ENCODE results near the gene KIRREL3.
A peak's percentile ranks its signal among the peaks of the same experiment; 100 is the strongest.

Gene KIRREL3

GRCh38 chr11:126997641-126998040, 2.9 kb downstream of the KIRREL3 start:
- no peak for DNase-seq (ENCODE audit: low spot score)

- DNase-seq (ENCODE audit: low spot score), result no peak
Measured at GRCh38 chr11:126997196-126997595, 3.4 kb downstream of the KIRREL3 start.

- no peak for DNase-seq (ENCODE audit: low spot score)
Measured at GRCh38 chr11:126996036-126996804, 4.3 kb downstream of the KIRREL3 start.

- no peak for DNase-seq (ENCODE audit: low spot score)
Measured at GRCh38 chr11:126993599-126993998, 7.0 kb downstream of the KIRREL3 start.

- no peak for DNase-seq (ENCODE audit: low spot score)
Measured at GRCh38 chr11:126992804-126993111, 7.8 kb downstream of the KIRREL3 start.

- no peak for DNase-seq (ENCODE audit: low spot score)
Measured at GRCh38 chr11:126992065-126992803, 8.3 kb downstream of the KIRREL3 start.

GRCh38 chr11:126991596-126991995, 9.0 kb downstream of the KIRREL3 start:
- DNase-seq (ENCODE audit: low spot score), result no peak

GRCh38 chr11:126990716-126991480, 9.7 kb downstream of the KIRREL3 start:
- DNase-seq (ENCODE audit: low spot score), result no peak

- DNase-seq (ENCODE audit: low spot score), result peak; percentile 64
Measured at GRCh38 chr11:126989942-126990715, 10.4 kb downstream of the KIRREL3 start.

- DNase-seq (ENCODE audit: low spot score), result no peak
Measured at GRCh38 chr11:126988655-126989054, 11.9 kb downstream of the KIRREL3 start.

- no peak for DNase-seq (ENCODE audit: low spot score)
Measured at GRCh38 chr11:126981635-126982034, 18.9 kb downstream of the KIRREL3 start.

- DNase-seq (ENCODE audit: low spot score), result no peak
Measured at GRCh38 chr11:126978911-126979310, 21.7 kb downstream of the KIRREL3 start.

- no peak for DNase-seq (ENCODE audit: low spot score)
Measured at GRCh38 chr11:126978165-126978564, 22.4 kb downstream of the KIRREL3 start.

- DNase-seq (ENCODE audit: low spot score), result no peak
Measured at GRCh38 chr11:126973051-126973450, 27.5 kb downstream of the KIRREL3 start.

GRCh38 chr11:126971305-126971704, 29.3 kb downstream of the KIRREL3 start:
- DNase-seq (ENCODE audit: low spot score), result no peak

GRCh38 chr11:126969865-126970479, 30.6 kb downstream of the KIRREL3 start:
- no peak for DNase-seq (ENCODE audit: low spot score)

GRCh38 chr11:126968915-126969314, 31.7 kb downstream of the KIRREL3 start:
- DNase-seq (ENCODE audit: low spot score), result no peak

- DNase-seq (ENCODE audit: low spot score), result no peak
Measured at GRCh38 chr11:126965331-126965730, 35.2 kb downstream of the KIRREL3 start.

GRCh38 chr11:126963603-126964363, 36.8 kb downstream of the KIRREL3 start:
- DNase-seq (ENCODE audit: low spot score), result no peak

GRCh38 chr11:126963115-126963514, 37.5 kb downstream of the KIRREL3 start:
- DNase-seq (ENCODE audit: low spot score), result no peak
